GM18511 (cell line): ENCODE results near the gene ENTPD6.
A peak's percentile ranks its signal among the peaks of the same experiment; 100 is the strongest.
"Not testable (repeated sequence)": the region's sequence is repeated elsewhere in the genome, so short reads cannot be mapped to it uniquely, and the experiment has no call there.

Experiments used
- ATAC-seq: cut with Tn5 transposase; IDR thresholded peaks from one replicate; pipeline ENCODE4 v1.9.1; 2021; ENCODE audit warnings: mild to moderate bottlenecking, moderate library complexity; ENCODE audit not compliant: unreplicated experiment

The ENTPD6 gene

GRCh38 chr20:25221592-25222460 is 26.3 kb downstream of the ENTPD6 start:
- ATAC-seq, result no peak

- no peak for ATAC-seq
Observed at GRCh38 chr20:25222461-25223178, 27.1 kb downstream of the ENTPD6 start.

GRCh38 chr20:25223179-25223661 is 27.7 kb downstream of the ENTPD6 start:
- ATAC-seq, result no peak

- ATAC-seq, result no peak
Observed at GRCh38 chr20:25223765-25224720, 28.5 kb downstream of the ENTPD6 start.

GRCh38 chr20:25224941-25225340 is 29.4 kb downstream of the ENTPD6 start:
- no peak for ATAC-seq

- no peak for ATAC-seq
Observed at GRCh38 chr20:25225642-25226432, 30.3 kb downstream of the ENTPD6 start.

- ATAC-seq, result no peak
Observed at GRCh38 chr20:25226433-25227316, 31.2 kb downstream of the ENTPD6 start.

- ATAC-seq, result no peak
Observed at GRCh38 chr20:25227317-25227831, 31.9 kb downstream of the ENTPD6 start.

GRCh38 chr20:25229486-25230165 is 34.1 kb downstream of the ENTPD6 start:
- no peak for ATAC-seq

GRCh38 chr20:25230166-25230831 is 34.8 kb downstream of the ENTPD6 start:
- peak; percentile 82 for ATAC-seq

GRCh38 chr20:25233016-25233772 is 37.7 kb downstream of the ENTPD6 start:
- no peak for ATAC-seq

GRCh38 chr20:25234009-25234849 is 38.7 kb downstream of the ENTPD6 start:
- not testable (repeated sequence) for ATAC-seq

- ATAC-seq, result no peak
Observed at GRCh38 chr20:25236450-25237304, 41.2 kb downstream of the ENTPD6 start.

GRCh38 chr20:25237610-25238318 is 42.3 kb downstream of the ENTPD6 start:
- peak; percentile 82 for ATAC-seq
